Measurements from ENCODE around the gene DNAJC5. TPM values are rescaled to one million over a fixed set of nuclear protein-coding genes. Genes with fewer than 3 reads are reported as not detected.

Gene DNAJC5
- total RNA-seq, 3 donors from 2014 or later, result 57.5 to 65.9 (median 65.4) TPM

- TF ChIP-seq CTCF (IDR thresholded peaks at IDR 0.05), result peak; percentile 16
- ATAC-seq (peak; percentile 10), DNase-seq (peak in 2 of 3 donors; percentile 55 to 78)
- peak overlapping the region; percentile 99 for H3K4me3 ChIP-seq
- peaks cover 54% of the 10 kb centered on the region for H3K4me1 ChIP-seq (ENCODE audit: low read depth)
- no peaks in the 10 kb centered on the region for H3K9me3 ChIP-seq
- intact Hi-C loops (cut with DNase I, micrococcal nuclease), result no loop called here
- H3K36me3 ChIP-seq (ENCODE audit: low read depth), result no peaks in the 10 kb centered on the region
Observed at GRCh38 chr20:63955281-63955826, 60.4 kb downstream of the DNAJC5 start.

DNA sequence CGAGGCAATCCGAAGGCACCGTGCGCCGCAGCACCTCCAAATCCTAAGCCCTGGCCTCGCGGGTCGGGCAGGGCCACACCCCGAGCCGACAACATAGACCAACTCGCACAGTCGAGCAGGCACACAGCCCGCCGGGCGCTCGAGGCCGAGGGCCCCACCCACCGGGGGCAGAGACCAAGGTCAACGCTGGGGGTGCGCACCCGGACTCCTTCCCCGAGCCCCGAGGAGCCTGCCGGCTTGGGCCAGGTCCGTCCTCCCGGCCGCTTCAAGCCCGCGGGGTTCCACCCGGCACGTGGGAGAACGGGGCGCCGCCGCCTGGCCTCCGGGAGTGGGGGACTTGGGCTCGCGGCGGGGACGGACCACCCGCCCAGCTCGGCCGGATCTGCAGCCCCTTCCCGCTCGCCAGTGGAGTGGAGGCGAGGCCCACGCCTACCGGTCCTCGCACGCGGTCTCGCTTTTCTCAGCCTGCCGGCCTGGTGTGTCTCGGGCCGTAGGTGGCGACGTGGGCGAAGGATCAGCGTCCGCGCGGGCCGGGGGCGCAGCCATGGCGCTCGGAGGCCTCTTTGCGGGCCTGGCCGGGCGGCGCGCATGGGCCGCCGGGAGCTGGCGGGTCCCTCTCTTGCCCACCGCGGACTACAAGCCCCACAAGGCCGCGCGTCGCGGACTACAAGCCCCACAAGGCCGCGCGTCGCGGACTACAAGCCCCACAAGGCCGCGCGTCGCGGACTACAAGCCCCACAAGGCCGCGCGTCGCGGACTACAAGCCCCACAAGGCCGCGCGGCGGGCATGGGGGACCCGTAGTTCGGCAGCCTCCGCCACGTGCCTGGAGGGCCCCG lies 61.1 kb downstream of the DNAJC5 start, which contains the start of gene UCKL1:
UCKL1 (minus strand) TSS at position 590 of the 837 bp plus-strand sequence; CDS start at position 546, 44 bp downstream.
- H3K4me1 ChIP-seq (ENCODE audit: low read depth), result peaks cover 47% of the 10 kb centered on the region
- H3K36me3 ChIP-seq (ENCODE audit: low read depth), result no peaks in the 10 kb centered on the region
- intact Hi-C loops (cut with DNase I, micrococcal nuclease), result no loop called here
- DNase-seq (peak; percentile 92 to 97 (median 93)), ATAC-seq (peak; percentile 73)
- peak within 1 kb of the TSS; percentile 99 for H3K4me3 ChIP-seq
- TF ChIP-seq CTCF (IDR thresholded peaks at IDR 0.05), result no peak
- no peaks in the 10 kb centered on the region for H3K9me3 ChIP-seq

- TF ChIP-seq CTCF (IDR thresholded peaks at IDR 0.05), result no peak
- ATAC-seq (no peak), DNase-seq (no peak)
- Histone ChIP-seq H3K36me3 (ENCODE audit: low read depth) (no peaks in the 10 kb centered on the region), H3K4me1 (ENCODE audit: low read depth) (peaks cover 42% of the 10 kb centered on the region), H3K9me3 (no peaks in the 10 kb centered on the region), H3K4me3 (peak overlapping the region; percentile 99)
- intact Hi-C loops (cut with DNase I, micrococcal nuclease), result no loop called here
Observed at GRCh38 chr20:63956664-63957003, 61.7 kb downstream of the DNAJC5 start.

DNA sequence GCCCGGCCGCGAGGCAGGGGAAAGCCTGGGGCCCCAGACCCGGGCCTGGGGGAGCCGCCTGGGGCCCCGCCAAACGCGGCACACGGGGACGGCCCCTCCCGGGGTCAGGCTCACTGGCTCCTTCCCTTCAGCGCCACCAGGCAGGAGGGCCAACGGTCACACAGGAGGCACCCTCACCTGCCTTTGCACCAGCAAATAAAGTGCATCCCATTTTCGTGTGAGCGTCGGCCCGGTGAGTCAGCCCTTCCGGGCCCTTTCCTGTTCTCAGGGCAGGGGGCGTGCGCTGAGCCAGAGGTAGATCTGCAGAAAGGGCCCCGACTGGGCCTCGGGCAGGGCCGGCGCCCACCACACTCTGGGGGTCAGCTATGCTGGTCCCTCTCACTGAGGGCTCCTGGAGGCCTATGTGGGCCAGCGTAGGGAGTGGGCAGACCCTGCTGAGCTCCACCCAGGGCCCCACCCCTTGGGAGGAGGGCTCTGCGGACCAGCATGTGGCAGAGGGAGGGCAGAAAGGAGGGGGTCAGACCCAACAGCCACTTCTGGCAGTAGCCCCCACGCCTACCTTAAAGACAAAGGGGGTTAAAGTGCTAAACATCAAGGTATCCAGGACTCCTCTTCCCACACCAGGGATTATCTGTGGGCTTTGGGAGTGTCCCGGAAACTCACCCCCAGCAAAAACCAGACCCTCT lies 62.2 kb downstream of the DNAJC5 start:
- no peak for TF ChIP-seq CTCF (IDR thresholded peaks at IDR 0.05)
- peak; percentile 67 for ATAC-seq
- peak; percentile 87 to 91 (median 88) for DNase-seq
- H3K36me3 ChIP-seq (ENCODE audit: low read depth), result no peaks in the 10 kb centered on the region
- H3K9me3 ChIP-seq, result no peaks in the 10 kb centered on the region
- peaks cover 37% of the 10 kb centered on the region for H3K4me1 ChIP-seq (ENCODE audit: low read depth)
- intact Hi-C loops (cut with DNase I, micrococcal nuclease), result no loop called here
- H3K4me3 ChIP-seq, result peak overlapping the region; percentile 99

DNA sequence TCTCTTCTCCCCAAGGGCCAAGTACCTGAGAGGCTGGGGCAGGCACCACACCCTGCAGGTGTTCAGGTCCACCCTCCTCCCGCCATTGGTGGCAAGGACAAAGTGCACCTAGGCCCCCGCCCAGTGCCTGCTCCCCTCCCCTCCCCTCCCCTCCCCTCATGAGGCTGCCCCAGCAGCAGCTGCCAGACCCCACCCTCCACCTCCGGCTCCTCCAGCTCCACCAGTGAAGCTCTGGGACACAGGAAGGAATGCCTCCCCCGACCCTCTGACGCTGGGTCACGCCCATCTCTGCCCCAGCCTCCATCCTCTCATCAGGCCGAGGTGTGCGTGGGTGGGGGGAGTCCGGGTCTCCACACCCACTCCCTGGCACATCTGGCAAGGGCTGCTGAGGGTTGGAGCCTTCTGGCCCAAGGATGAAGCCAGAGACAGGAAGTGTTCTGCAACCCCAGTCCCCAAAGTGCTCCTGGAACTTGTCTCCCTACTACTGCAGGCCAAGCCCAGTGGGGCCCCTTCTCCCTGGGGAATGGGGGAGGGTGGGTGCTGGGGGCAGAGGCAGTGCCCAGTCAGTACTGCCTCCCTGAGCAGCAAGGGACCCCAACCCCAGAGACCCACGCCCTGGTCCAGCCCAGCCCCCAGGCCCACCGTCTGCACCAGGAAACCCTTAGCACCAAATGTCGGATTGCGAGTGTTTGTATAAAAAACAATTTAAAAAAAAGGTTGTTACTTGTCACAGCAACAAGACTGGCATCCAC lies 62.9 kb downstream of the DNAJC5 start:
- intact Hi-C loops (cut with DNase I, micrococcal nuclease), result no loop called here
- Histone ChIP-seq H3K4me1 (ENCODE audit: low read depth) (peaks cover 33% of the 10 kb centered on the region), H3K9me3 (no peaks in the 10 kb centered on the region), H3K36me3 (ENCODE audit: low read depth) (no peaks in the 10 kb centered on the region), H3K4me3 (no peak overlapping the region)
- peak; percentile 76 for ATAC-seq
- peak; percentile 88 to 94 (median 88) for DNase-seq
- no peak for TF ChIP-seq CTCF (IDR thresholded peaks at IDR 0.05)
